ENCODE results near the gene TELO2.

Gene TELO2

GRCh38 chr16:1492923-1493745, at the start of gene TELO2:
TSS of gene TELO2 (plus strand) at chr16:1493360. CDS start at chr16:1494282, 922 bp downstream.
- H3K27me3 ChIP-seq, result no peaks in the 10 kb centered on the region
- H3K27ac ChIP-seq, result peak within 1 kb of the TSS; percentile 87 to 97 (median 95)
- H3K4me3 ChIP-seq, result peak within 1 kb of the TSS; percentile 73 to 97 (median 90)
- H3K4me2 ChIP-seq, result peak within 1 kb of the TSS; percentile 82 to 100 (median 95)
- H3K36me3 ChIP-seq, result peaks cover 34 to 40% (median 38%) of the 10 kb centered on the region in 11 experiments; a peak in 21 of 22 replicates
- peaks cover 19 to 34% (median 30%) of the 10 kb centered on the region in 10 experiments for H3K4me1 ChIP-seq
- H3K9ac ChIP-seq, result peak within 1 kb of the TSS; percentile 90 to 98 (median 97)
- TF ChIP-seq Cebpa-rat (IDR thresholded peaks at IDR 0.05), result no peak
- no peaks in the 10 kb centered on the region for H3K9me3 ChIP-seq (replicated peaks in 1 of 11)
- H4K20me1 ChIP-seq, result peaks cover 0 to 46% (median 40%) of the 10 kb centered on the region in 11 experiments; a peak in 17 of 22 replicates

GRCh38 chr16:1443403-1443973, 49.7 kb upstream of the TELO2 start:
- Histone ChIP-seq H3K9ac (peak overlapping the region in 7 of 11 experiments; percentile 8 to 89 (median 84); a peak in 10 of 22 replicates), H3K4me1 (peaks cover 30 to 86% (median 69%) of the 10 kb centered on the region in 10 experiments), H3K27ac (peak overlapping the region in 9 of 11 experiments; percentile 88 to 98 (median 94); a peak in 16 of 22 replicates)

GRCh38 chr16:1443980-1444729, 49.0 kb upstream of the TELO2 start, which contains the start of gene CCDC154:
TSS of gene CCDC154 (minus strand) at chr16:1444556. CDS start at chr16:1444322, 234 bp downstream.
- no peak for TF ChIP-seq Cebpa-rat (IDR thresholded peaks at IDR 0.05)
- peaks cover 27 to 38% (median 30%) of the 10 kb centered on the region in 11 experiments for H3K36me3 ChIP-seq
- H4K20me1 ChIP-seq, result peaks cover 0 to 38% (median 0%) of the 10 kb centered on the region in 11 experiments; a peak in 7 of 22 replicates
- H3K9ac ChIP-seq, result peak within 1 kb of the TSS; percentile 69 to 89 (median 82); a peak in 21 of 22 replicates
- H3K27me3 ChIP-seq, result no peaks in the 10 kb centered on the region
- peaks cover 30 to 80% (median 64%) of the 10 kb centered on the region in 10 experiments for H3K4me1 ChIP-seq
- peak within 1 kb of the TSS; percentile 90 to 100 (median 97) for H3K4me2 ChIP-seq
- peak within 1 kb of the TSS; percentile 23 to 98 (median 93); a peak in 21 of 22 replicates for H3K27ac ChIP-seq
- H3K4me3 ChIP-seq, result peak within 1 kb of the TSS in 8 of 10 experiments; percentile 17 to 38 (median 32); a peak in 7 of 20 replicates
- no peaks in the 10 kb centered on the region for H3K9me3 ChIP-seq (replicated peaks in 1 of 11)

More at GRCh38 chr16:1443403-1443973, 49.7 kb upstream of the TELO2 start:
- Histone ChIP-seq H3K27me3 (no peaks in the 10 kb centered on the region), H3K36me3 (peaks cover 20 to 31% (median 24%) of the 10 kb centered on the region in 11 experiments), H3K4me3 (no peak overlapping the region; a peak in 1 of 20 replicates), H4K20me1 (peaks cover 0 to 32% (median 0%) of the 10 kb centered on the region in 11 experiments; a peak in 7 of 22 replicates), H3K4me2 (peak overlapping the region in 8 of 11 experiments; percentile 95 to 100 (median 98); a peak in 16 of 22 replicates), H3K9me3 (replicated peaks in 1 of 11) (no peaks in the 10 kb centered on the region)
- no peak for TF ChIP-seq Cebpa-rat (IDR thresholded peaks at IDR 0.05)

- no peaks in the 10 kb centered on the region for H3K9me3 ChIP-seq (replicated peaks in 1 of 11)
- H3K27ac ChIP-seq, result peak overlapping the region; percentile 23 to 98 (median 93); a peak in 21 of 22 replicates
- H3K4me3 ChIP-seq, result peak overlapping the region in 8 of 10 experiments; percentile 17 to 38 (median 32); a peak in 7 of 20 replicates
- H3K4me1 ChIP-seq, result peaks cover 30 to 73% (median 56%) of the 10 kb centered on the region in 10 experiments
- H3K4me2 ChIP-seq, result peak overlapping the region; percentile 90 to 100 (median 97)
- peaks cover 0 to 46% (median 0%) of the 10 kb centered on the region in 11 experiments; a peak in 7 of 22 replicates for H4K20me1 ChIP-seq
- H3K27me3 ChIP-seq, result no peaks in the 10 kb centered on the region
- TF ChIP-seq Cebpa-rat (IDR thresholded peaks at IDR 0.05), result peak in 1 of 11 experiments; percentile 38; a peak in 2 of 22 replicates
- H3K36me3 ChIP-seq, result peaks cover 35 to 46% (median 38%) of the 10 kb centered on the region in 11 experiments
- H3K9ac ChIP-seq, result peak overlapping the region; percentile 69 to 89 (median 82); a peak in 21 of 22 replicates
Observed at GRCh38 chr16:1444730-1445517, 48.2 kb upstream of the TELO2 start.

GRCh38 chr16:1445518-1446203, 47.5 kb upstream of the TELO2 start:
- Histone ChIP-seq H4K20me1 (peaks cover 0 to 54% (median 0%) of the 10 kb centered on the region in 11 experiments; a peak in 7 of 22 replicates), H3K36me3 (peaks cover 42 to 53% (median 45%) of the 10 kb centered on the region in 11 experiments), H3K9me3 (replicated peaks in 1 of 11) (no peaks in the 10 kb centered on the region), H3K9ac (peak overlapping the region; percentile 69 to 89 (median 82); a peak in 21 of 22 replicates), H3K4me1 (peaks cover 30 to 71% (median 54%) of the 10 kb centered on the region in 10 experiments), H3K4me2 (peak overlapping the region; percentile 90 to 100 (median 97)), H3K27me3 (no peaks in the 10 kb centered on the region), H3K4me3 (peak overlapping the region in 8 of 10 experiments; percentile 17 to 38 (median 32); a peak in 6 of 20 replicates), H3K27ac (peak overlapping the region; percentile 23 to 98 (median 93); a peak in 21 of 22 replicates)
- TF ChIP-seq Cebpa-rat (IDR thresholded peaks at IDR 0.05), result no peak

GRCh38 chr16:1446296-1447080, 46.7 kb upstream of the TELO2 start:
- Histone ChIP-seq H3K4me1 (peaks cover 30 to 65% (median 51%) of the 10 kb centered on the region in 10 experiments), H3K9ac (peak overlapping the region; percentile 69 to 89 (median 82); a peak in 20 of 22 replicates), H3K4me2 (peak overlapping the region; percentile 90 to 100 (median 97)), H4K20me1 (peaks cover 0 to 58% (median 0%) of the 10 kb centered on the region in 11 experiments; a peak in 7 of 22 replicates), H3K27ac (peak overlapping the region in 10 of 11 experiments; percentile 69 to 98 (median 94); a peak in 19 of 22 replicates), H3K27me3 (no peaks in the 10 kb centered on the region), H3K4me3 (no peak overlapping the region; a peak in 2 of 20 replicates), H3K9me3 (replicated peaks in 1 of 11) (no peaks in the 10 kb centered on the region), H3K36me3 (peaks cover 50 to 61% (median 54%) of the 10 kb centered on the region in 11 experiments)
- TF ChIP-seq Cebpa-rat (IDR thresholded peaks at IDR 0.05), result no peak
